ENCODE results near the gene VRK2. TPM values are rescaled to one million over a fixed set of nuclear protein-coding genes. Genes with fewer than 3 reads are reported as not detected.

Gene VRK2
- total RNA-seq, 1 donor from 2014 or later = 14.4 TPM

Other genes with a start within 250 kb of the VRK2 start
- 21.4 TPM for gene FANCL, start 194.5 kb downstream of the VRK2 start, total RNA-seq